ENCODE data around the gene NAALADL2.
"Not testable (repeated sequence)": the region's sequence is repeated elsewhere in the genome, so short reads cannot be mapped to it uniquely, and the experiment has no call there.

The NAALADL2 gene

GRCh38 chr3:175329373-175329772 lies 470.2 kb downstream of the NAALADL2 start:
- no peak for DNase-seq

- DNase-seq: no peak
Observed at GRCh38 chr3:175335229-175335628, 476.1 kb downstream of the NAALADL2 start.

- no peak for DNase-seq
Observed at GRCh38 chr3:175336406-175337133, 477.4 kb downstream of the NAALADL2 start.

GRCh38 chr3:175337631-175338030 lies 478.5 kb downstream of the NAALADL2 start:
- DNase-seq: no peak

- DNase-seq: no peak
Observed at GRCh38 chr3:175338775-175339535, 479.8 kb downstream of the NAALADL2 start.

GRCh38 chr3:175340338-175341015 lies 481.3 kb downstream of the NAALADL2 start:
- DNase-seq: no peak

- DNase-seq: no peak
Observed at GRCh38 chr3:175342196-175342595, 483.1 kb downstream of the NAALADL2 start.

- no peak for DNase-seq
Observed at GRCh38 chr3:175343946-175344345, 484.8 kb downstream of the NAALADL2 start.

GRCh38 chr3:175346573-175347356 lies 487.6 kb downstream of the NAALADL2 start:
- no peak for DNase-seq

- DNase-seq: no peak
Observed at GRCh38 chr3:175349168-175349567, 490.0 kb downstream of the NAALADL2 start.

GRCh38 chr3:175355801-175356335 lies 496.7 kb downstream of the NAALADL2 start:
- DNase-seq: no peak

- no peak for DNase-seq
Observed at GRCh38 chr3:175356899-175357324, 497.8 kb downstream of the NAALADL2 start.

- DNase-seq: no peak
Observed at GRCh38 chr3:175357758-175358157, 498.6 kb downstream of the NAALADL2 start.

- no peak for DNase-seq
Observed at GRCh38 chr3:175358935-175359334, 499.8 kb downstream of the NAALADL2 start.

- not testable (repeated sequence) for DNase-seq
Observed at GRCh38 chr3:175370426-175370825, 511.3 kb downstream of the NAALADL2 start.

GRCh38 chr3:175371187-175371586 lies 512.1 kb downstream of the NAALADL2 start:
- DNase-seq: not testable (repeated sequence)

GRCh38 chr3:175374705-175375104 lies 515.6 kb downstream of the NAALADL2 start:
- DNase-seq: no peak

- no peak for DNase-seq
Observed at GRCh38 chr3:175378348-175378747, 519.2 kb downstream of the NAALADL2 start.

GRCh38 chr3:175381685-175382084 lies 522.6 kb downstream of the NAALADL2 start:
- DNase-seq: no peak

GRCh38 chr3:175383371-175383770 lies 524.2 kb downstream of the NAALADL2 start:
- no peak for DNase-seq

GRCh38 chr3:175383813-175384212 lies 524.7 kb downstream of the NAALADL2 start:
- no peak for DNase-seq

GRCh38 chr3:175384569-175384968 lies 525.4 kb downstream of the NAALADL2 start:
- DNase-seq: no peak

GRCh38 chr3:175386630-175387029 lies 527.5 kb downstream of the NAALADL2 start:
- DNase-seq: no peak

Measured in activated CD4-positive, CD25-positive, alpha-beta regulatory T cell (primary cell).